SK-N-MC (cell line): Measurements from ENCODE around the gene EIF3F.
A peak's percentile ranks its signal among the peaks of the same experiment; 100 is the strongest.

Source experiments
- DNase-seq: peaks from one replicate; pipeline ENCODE4 v3.0.0-alpha.2; 2011; ENCODE audit warnings: low read depth, low spot score
- H3K27ac ChIP-seq: fragments of 200-600 bp; sonication (generic); 2 replicates; pipeline ENCODE4 v1.5.1; 2016; ENCODE audit warnings: mixed run types
- H3K36me3 ChIP-seq: fragments of 200-600 bp; sonication (generic); 2 replicates; pipeline ENCODE4 v1.6.1; 2017; ENCODE audit warnings: antibody characterized with exemption, low read length, mixed read lengths; ENCODE audit not compliant: insufficient read depth
- H3K4me3 ChIP-seq: fragments of 200-600 bp; sonication (generic); 2 replicates; pipeline ENCODE4 v1.5.1; 2016
- H3K9ac ChIP-seq: fragments of 200-600 bp; sonication (generic); 2 replicates; pipeline ENCODE4 v1.8.0; 2017; ENCODE audit warnings: mixed run types, mixed read lengths; ENCODE audit not compliant: insufficient read length
- H3K9me3 ChIP-seq: fragments of 200-600 bp; sonication (generic); 2 replicates; pipeline ENCODE4 v1.6.1; 2017; ENCODE audit warnings: low read depth, mild to moderate bottlenecking, antibody characterized with exemption, low read length, moderate library complexity, mixed read lengths
- EZH2 ChIP-seq: fragments of 200-600 bp; sonication (generic); IDR thresholded peaks from one replicate; pipeline ENCODE4 v1.6.1; 2017; ENCODE audit warnings: antibody characterized with exemption
- FOXP2 ChIP-seq: optimal IDR thresholded peaks from 2 replicates; pipeline ENCODE3; 2011; ENCODE audit warnings: mild to moderate bottlenecking, moderate library complexity; ENCODE audit not compliant: insufficient read depth; ENCODE audit errors: extremely low read length, control extremely low read depth
- POLR2AphosphoS5 ChIP-seq: IDR thresholded peaks from 2 replicates; pipeline ENCODE4 v1.6.1; 2012; ENCODE audit warnings: mild to moderate bottlenecking, low read depth, low read length, borderline replicate concordance

The EIF3F gene

DNA sequence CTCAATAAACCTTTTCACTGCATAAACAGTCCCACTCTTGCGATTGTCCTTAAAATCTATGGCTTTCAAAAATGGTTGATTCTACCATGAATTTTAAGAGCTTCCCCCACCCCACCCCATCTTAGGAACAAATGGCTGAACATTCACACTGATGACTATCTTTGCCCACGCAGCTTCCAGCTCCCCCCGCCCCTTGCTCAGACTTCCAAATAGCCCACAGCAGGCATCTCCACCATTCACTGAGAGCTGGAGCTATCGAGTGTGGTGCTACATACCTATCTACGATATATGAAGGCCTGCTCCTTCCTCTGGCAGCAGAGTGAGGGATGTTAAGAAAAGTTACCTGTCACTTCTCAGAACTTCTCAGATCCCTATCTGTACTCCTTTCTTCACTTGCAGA lies 26.7 kb downstream of the EIF3F start:
- no peak overlapping the region for H3K4me3 ChIP-seq
- no peak for TF ChIP-seq POLR2AphosphoS5
- TF ChIP-seq FOXP2 = no peak
- TF ChIP-seq EZH2 = no peak
- H3K9me3 ChIP-seq = no peaks in the 10 kb centered on the region
- no peak for DNase-seq
- no peaks in the 10 kb centered on the region for H3K36me3 ChIP-seq
- H3K27ac ChIP-seq = no peak overlapping the region
- H3K9ac ChIP-seq = no peak overlapping the region

- H3K4me3 ChIP-seq = no peak overlapping the region
- H3K9me3 ChIP-seq = no peaks in the 10 kb centered on the region
- DNase-seq = no peak
These were observed 28.7 kb downstream of the EIF3F start for GRCh38 chr11:8015753-8016239.

DNA sequence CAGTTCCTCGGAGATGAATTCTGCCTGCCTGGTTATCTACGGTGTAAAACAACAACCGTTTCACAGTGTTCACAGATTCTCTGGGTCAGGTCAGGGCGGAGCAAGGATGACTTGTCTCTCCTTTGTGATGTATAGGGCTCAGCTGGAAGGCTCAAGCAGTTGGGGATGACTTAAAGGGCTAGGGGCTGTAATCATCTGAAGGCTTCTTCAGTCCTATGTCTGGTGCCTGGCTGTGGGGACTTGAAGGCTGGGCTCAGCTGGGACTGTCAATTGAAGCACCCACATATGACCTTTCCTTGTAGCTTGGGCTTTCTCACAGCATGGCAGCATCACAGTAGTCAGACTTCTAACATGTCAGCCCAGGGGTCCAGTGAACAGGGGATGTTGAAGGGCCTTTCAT lies 29.3 kb downstream of the EIF3F start:
- H3K9ac ChIP-seq = no peak overlapping the region
- DNase-seq = no peak
- no peak overlapping the region for H3K27ac ChIP-seq
- no peak overlapping the region for H3K4me3 ChIP-seq
- no peaks in the 10 kb centered on the region for H3K9me3 ChIP-seq
- H3K36me3 ChIP-seq = no peaks in the 10 kb centered on the region
- TF ChIP-seq EZH2 = no peak
- no peak for TF ChIP-seq FOXP2
- TF ChIP-seq POLR2AphosphoS5 = no peak

More at GRCh38 chr11:8015753-8016239, 28.7 kb downstream of the EIF3F start:
- H3K9ac ChIP-seq = no peak overlapping the region
- H3K36me3 ChIP-seq = no peaks in the 10 kb centered on the region
- no peak overlapping the region for H3K27ac ChIP-seq
- TF ChIP-seq EZH2 = no peak

DNA sequence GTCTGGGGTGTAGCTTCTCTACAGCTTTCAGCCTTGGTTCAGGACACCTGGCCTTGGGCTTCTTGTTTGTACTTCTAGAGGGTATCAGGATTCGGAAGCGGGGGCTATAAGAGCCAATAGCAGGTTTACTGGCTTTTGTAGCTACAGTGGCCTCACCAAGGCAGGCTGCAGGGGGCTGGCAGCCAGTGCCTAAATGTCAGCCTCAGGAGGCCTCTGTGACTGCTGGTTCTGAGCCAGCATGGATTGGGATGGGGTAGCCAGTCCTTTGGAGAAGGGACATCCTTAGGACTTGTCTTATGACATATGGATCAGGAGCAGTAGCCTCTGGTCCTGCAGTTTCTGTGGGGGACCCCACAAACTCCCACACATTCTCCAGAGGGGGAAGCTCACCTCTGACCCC lies 29.9 kb downstream of the EIF3F start:
- no peak overlapping the region for H3K9ac ChIP-seq
- no peaks in the 10 kb centered on the region for H3K36me3 ChIP-seq
- H3K4me3 ChIP-seq = no peak overlapping the region
- H3K27ac ChIP-seq = no peak overlapping the region
- TF ChIP-seq POLR2AphosphoS5 (no peak), EZH2 (no peak), FOXP2 (no peak)
- no peak for DNase-seq
- no peaks in the 10 kb centered on the region for H3K9me3 ChIP-seq

- Histone ChIP-seq H3K27ac (no peak overlapping the region), H3K36me3 (no peaks in the 10 kb centered on the region), H3K9ac (no peak overlapping the region), H3K4me3 (no peak overlapping the region), H3K9me3 (no peaks in the 10 kb centered on the region)
- no peak for TF ChIP-seq FOXP2
- TF ChIP-seq POLR2AphosphoS5 = no peak
- TF ChIP-seq EZH2 = no peak
- DNase-seq = no peak
These were observed 30.9 kb downstream of the EIF3F start for GRCh38 chr11:8017894-8018483.

GRCh38 chr11:8018484-8019313 lies 31.6 kb downstream of the EIF3F start:
- Histone ChIP-seq H3K9ac (no peak overlapping the region), H3K4me3 (no peak overlapping the region), H3K27ac (no peak overlapping the region), H3K36me3 (no peaks in the 10 kb centered on the region), H3K9me3 (no peaks in the 10 kb centered on the region)
- no peak for TF ChIP-seq EZH2
- no peak for TF ChIP-seq FOXP2
- no peak for TF ChIP-seq POLR2AphosphoS5
- no peak for DNase-seq

DNA sequence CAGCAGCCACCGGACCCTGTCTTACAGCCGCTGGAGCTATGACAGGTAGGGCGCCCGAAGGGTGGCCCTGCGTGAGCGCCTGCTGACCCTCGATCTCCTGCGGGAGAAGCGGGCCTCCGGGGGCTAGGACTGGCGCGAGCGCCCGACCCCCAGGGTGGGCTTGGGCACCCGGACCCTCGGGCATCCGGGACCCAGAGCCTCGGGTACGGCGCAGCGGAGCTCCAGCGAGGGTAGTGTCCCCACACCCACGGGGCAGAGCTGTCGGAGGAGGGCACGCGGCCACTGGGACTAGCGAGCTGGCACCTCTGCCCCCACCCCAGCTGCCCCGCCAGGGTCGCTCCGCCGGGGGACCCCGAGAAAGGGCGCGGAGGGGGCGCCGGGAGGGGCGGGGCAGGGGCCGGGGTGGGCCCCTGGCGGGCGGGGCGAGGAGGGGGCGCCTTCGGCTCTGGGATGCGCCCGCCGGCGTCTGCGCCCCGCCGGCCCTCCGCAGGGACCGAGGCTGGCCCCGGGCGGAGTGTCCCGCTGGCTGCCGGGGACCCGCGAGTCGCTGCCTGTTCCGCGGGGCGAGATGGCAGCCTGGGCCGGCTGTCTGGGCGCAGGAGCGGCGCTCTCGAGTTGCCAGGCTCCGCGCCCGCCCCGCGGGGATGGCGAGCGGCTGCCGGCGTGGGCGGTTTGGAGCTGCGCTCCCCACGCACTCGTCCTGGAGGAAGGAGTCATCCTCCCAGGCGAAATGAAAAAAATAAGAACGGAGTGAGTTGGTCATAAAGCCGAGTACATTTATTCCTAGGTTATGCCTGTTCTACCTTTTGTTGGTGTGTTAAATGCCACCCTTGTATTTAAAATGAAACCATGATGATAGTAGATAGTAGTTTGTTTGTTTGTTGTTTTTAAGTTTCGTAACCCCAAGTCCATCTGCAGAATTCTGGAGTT lies 32.4 kb downstream of the EIF3F start:
- H3K9ac ChIP-seq = no peak overlapping the region
- TF ChIP-seq EZH2 = peak; percentile 67
- no peak for TF ChIP-seq FOXP2
- H3K36me3 ChIP-seq = no peaks in the 10 kb centered on the region
- no peak overlapping the region for H3K27ac ChIP-seq
- no peak overlapping the region for H3K4me3 ChIP-seq
- no peaks in the 10 kb centered on the region for H3K9me3 ChIP-seq
- no peak for DNase-seq

DNA sequence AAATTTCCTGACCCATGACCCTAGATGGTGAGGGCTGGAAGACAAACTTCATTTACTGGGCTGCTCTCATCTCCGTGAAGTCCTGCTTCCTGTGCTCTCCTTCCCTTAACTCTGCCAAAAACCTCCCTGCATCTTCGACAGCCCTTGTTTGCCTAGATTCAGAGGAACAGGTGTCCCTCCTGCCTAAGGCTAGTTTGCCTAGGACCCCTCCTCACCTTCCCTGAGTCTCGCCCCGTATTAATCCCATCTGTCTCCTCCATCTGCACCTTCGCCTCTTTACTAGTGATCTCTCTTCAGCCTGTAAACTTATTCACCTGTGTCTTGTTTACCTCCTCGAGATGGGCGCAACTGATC lies 33.1 kb downstream of the EIF3F start:
- H3K36me3 ChIP-seq = no peaks in the 10 kb centered on the region
- TF ChIP-seq POLR2AphosphoS5 (no peak), EZH2 (peak; percentile 30)
- H3K27ac ChIP-seq = no peak overlapping the region
- H3K9me3 ChIP-seq = no peaks in the 10 kb centered on the region
- no peak overlapping the region for H3K9ac ChIP-seq
- DNase-seq = no peak
- no peak overlapping the region for H3K4me3 ChIP-seq
